NCI-H1092 treated with DMSO at 0.1 percent for 48 hours (cell line): ENCODE data around the gene ZBTB44.
A peak's percentile ranks its signal among the peaks of the same experiment; 100 is the strongest.

Experiments used
- DNase-seq: peaks from one replicate; lab custom pipeline; 2025; lab: John Stamatoyannopoulos, UW

Gene ZBTB44

GRCh38 chr11:130213979-130214281, 100.8 kb downstream of the ZBTB44 start:
- no peak for DNase-seq

GRCh38 chr11:130213143-130213978, 101.4 kb downstream of the ZBTB44 start:
- DNase-seq: peak; percentile 55

- no peak for DNase-seq
Observed at GRCh38 chr11:130212431-130212961, 102.2 kb downstream of the ZBTB44 start.

- DNase-seq: no peak
Observed at GRCh38 chr11:130211781-130212401, 102.8 kb downstream of the ZBTB44 start.

- no peak for DNase-seq
Observed at GRCh38 chr11:130211144-130211543, 103.6 kb downstream of the ZBTB44 start.

- no peak for DNase-seq
Observed at GRCh38 chr11:130209954-130210854, 104.5 kb downstream of the ZBTB44 start.

- no peak for DNase-seq
Observed at GRCh38 chr11:130209128-130209932, 105.4 kb downstream of the ZBTB44 start.

GRCh38 chr11:130208241-130209127, 106.2 kb downstream of the ZBTB44 start:
- DNase-seq: no peak

- DNase-seq: no peak
Observed at GRCh38 chr11:130206141-130206540, 108.6 kb downstream of the ZBTB44 start.

GRCh38 chr11:130204703-130205095, 110.0 kb downstream of the ZBTB44 start:
- no peak for DNase-seq

- DNase-seq: no peak
Observed at GRCh38 chr11:130203766-130204702, 110.7 kb downstream of the ZBTB44 start.

GRCh38 chr11:130202818-130203689, 111.7 kb downstream of the ZBTB44 start:
- no peak for DNase-seq

- no peak for DNase-seq
Observed at GRCh38 chr11:130202009-130202817, 112.5 kb downstream of the ZBTB44 start.

- DNase-seq: no peak
Observed at GRCh38 chr11:130201026-130201425, 113.7 kb downstream of the ZBTB44 start.

- no peak for DNase-seq
Observed at GRCh38 chr11:130199792-130200191, 114.9 kb downstream of the ZBTB44 start.

- no peak for DNase-seq
Observed at GRCh38 chr11:130198964-130199363, 115.8 kb downstream of the ZBTB44 start.

GRCh38 chr11:130198292-130198691, 116.4 kb downstream of the ZBTB44 start:
- no peak for DNase-seq
